Stimulated activated CD4-positive, alpha-beta T cell treated with anti-CD3 and anti-CD28 coated beads, Interleukin-2, amount 100 ng/mL, for 4 hours (primary cell): Measurements from ENCODE around the gene IQGAP2.

Source experiments
- DNase-seq: peaks from one replicate; pipeline ENCODE4 v3.0.0-alpha.2; 2020; ENCODE audit warnings: low read depth

The IQGAP2 gene

DNA sequence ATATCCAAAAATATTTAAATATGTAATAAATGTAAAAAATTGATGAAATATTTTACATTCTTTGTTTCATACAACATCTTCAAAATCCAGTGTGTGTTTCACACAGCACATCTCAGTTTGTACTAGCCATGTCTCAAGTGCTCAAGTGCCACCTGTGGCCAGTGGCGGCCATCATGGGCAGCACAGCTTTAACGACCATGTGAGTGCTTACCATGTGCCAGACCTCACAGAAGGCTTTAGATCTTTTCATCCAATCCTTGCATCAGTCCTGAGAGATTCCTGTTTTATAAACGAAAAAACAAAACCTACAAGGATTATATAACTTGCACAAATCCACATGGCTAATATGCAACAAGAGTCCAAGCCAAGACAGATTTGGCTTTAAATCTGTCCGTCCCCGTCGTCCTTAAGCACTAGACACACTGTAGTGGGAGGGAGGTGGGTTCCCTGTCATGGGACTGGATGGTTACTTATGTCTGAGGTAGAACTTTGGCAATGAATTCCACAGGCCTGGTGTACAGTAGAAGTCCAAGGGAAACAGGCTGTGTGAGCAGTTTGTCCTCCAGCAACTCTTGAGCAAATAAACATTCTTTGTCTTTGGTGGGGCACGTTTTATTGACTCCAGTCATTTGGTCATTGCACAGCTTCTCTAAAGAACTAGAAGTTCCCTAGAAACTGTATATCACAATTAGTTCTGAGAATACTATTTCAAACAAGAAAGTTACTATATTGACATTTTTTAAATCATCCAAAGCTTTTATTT, 287.8 kb downstream of the IQGAP2 start:
- no peak for DNase-seq

DNA sequence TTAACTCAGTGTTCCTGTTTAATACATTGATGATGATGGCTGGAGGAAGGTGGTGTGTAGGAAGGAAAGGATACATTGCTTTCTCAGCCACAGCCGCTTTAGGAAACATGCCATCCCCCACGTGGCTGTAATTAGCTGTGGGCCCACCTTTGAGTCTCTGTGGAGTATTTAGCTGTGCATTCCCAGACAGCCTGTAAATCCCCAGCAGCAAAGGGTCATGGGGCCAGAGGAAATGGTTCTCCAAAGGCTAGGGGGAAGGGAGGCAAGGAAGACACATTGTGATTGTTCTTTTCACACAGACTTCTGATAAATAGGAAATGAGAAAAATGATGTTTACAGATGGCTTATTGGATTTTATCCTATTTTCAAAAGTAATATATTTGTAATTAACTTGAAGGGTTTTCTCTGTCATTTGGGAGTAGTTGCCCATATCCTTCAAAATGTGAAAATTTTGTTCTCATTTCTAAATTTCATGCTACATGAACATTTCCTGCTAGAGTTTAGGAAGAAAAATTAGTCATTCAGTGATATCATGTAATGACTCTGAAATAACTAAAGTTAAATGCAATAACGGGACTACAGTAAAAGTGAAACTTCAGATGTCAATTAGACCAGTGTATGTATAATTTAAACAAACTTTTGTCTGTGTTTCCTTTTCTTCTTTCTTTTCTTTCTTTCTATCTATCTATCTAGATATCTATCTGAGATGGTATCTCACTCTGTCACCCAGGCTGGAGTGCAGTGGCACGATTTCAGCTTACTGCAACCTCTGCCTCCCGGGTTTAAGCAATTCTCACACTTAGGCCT, 288.6 kb downstream of the IQGAP2 start:
- no peak for DNase-seq

DNA sequence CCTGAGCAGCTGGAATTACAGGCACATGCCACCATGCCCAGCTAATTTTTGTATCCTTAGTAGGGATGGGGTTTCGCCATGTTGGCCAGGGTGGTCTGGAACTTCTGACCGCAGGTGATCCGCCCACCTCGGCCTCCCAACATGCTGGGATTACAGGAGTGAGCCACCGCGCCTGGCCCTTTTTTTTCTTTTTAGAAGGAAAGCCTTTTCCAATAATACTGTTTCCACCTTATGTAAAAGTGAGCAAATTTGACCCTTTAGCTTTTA, 289.1 kb downstream of the IQGAP2 start:
- DNase-seq = no peak

DNA sequence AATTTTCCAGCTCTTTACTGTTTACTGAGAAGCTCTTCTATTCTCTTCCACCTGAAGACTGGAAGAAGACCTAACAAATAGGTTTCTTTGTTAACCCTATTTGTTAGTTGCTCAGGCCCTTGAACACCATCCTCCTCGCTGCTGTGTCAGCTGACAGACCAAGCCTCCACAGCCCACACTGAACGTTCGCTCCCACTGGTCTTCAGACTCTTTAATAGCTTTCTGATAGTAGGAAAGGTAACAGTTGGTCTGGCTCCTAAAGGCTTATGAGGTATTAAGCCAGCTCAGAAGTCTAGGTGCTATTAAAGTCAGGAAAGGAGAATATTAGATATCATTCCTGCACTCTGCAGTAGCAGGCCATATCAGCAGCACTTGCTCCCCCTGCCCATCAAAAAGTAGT, 289.6 kb downstream of the IQGAP2 start:
- no peak for DNase-seq

DNA sequence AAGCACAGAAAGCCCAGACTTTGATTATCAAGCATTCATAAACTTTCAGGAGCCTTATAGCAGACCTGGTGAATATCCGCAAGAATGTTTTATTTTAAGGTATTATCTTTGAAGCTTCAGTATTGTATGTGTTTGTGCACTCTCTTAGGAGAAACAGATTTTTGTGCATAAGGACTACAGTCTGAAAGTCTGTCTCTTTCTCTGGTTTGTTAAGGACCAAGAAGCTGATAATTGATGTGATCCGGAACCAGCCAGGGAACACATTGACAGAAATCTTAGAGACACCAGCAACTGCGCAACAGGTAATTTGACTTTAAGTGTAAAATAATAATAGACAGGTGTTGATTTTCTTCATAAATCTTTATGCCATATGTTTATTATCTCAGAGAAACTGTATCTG, 290.1 kb downstream of the IQGAP2 start:
- DNase-seq = no peak

DNA sequence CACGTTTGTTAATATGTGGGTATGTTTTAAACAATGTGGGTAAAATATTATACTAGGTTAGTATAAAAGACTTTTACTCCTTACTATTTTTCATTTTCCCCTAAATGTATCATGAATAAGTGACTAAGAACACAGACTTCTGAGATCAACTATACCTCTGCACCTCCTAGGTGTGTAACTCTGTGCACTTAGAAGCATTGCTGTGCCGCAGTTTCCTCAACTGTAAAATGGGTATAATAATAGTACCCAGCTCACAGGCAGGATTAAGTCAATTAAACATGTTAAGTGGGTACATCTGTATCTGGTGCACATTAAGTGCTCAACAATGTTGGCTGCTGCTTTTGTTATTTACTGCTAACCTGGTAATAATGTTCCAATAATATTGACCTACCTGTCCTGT, 291.2 kb downstream of the IQGAP2 start:
- no peak for DNase-seq

DNA sequence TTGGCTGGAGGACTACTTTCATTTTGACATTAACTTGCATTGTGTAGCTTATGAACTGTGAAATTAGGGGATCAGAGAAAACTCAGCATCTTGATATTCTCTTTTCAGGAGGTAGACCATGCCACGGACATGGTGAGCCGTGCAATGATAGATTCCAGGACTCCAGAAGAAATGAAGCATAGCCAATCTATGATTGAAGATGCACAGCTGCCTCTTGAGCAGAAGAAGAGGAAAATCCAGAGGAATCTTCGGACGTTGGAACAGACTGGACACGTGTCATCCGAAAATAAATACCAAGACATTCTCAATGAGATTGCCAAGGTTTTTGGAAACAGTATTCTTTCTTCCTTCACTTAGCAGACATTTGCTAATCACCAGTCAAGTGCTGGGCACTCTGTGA, 292.3 kb downstream of the IQGAP2 start:
- DNase-seq = no peak

DNA sequence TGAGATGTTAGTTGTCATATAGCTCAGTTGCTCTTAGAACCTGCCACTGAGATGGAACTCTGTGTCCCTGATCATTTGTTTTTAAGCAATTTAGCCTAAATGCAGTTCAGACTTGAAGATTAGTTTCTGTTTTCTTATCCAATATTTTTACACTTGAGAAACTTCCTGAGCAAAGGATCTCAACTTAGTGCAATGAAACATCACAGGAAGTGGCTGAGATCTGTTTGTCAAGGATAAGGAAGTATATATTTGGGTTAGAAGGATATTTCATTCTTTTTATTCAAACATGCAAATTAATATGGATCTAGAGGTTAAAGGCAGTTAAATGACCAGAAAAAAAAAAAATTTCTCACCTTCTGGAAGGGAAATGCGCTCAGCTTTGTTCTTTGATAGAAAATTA, 293.2 kb downstream of the IQGAP2 start:
- no peak for DNase-seq

DNA sequence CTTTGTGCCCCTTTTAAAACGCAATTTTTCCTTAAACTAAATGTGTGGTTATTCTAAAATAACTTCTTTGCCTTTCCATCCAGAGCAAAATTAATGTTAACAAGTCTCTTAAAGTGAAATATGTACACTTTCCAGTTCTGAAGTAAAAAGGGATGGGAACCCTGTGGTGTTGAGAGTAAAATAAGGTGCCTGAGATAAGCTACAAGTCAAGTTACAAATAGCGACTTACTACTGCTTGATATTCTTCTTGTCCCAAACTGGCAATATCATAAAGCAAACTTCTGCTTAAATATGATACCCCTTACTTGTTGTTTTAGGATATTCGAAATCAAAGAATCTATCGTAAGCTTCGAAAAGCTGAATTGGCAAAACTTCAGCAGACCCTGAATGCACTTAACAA, 294.6 kb downstream of the IQGAP2 start:
- no peak for DNase-seq

DNA sequence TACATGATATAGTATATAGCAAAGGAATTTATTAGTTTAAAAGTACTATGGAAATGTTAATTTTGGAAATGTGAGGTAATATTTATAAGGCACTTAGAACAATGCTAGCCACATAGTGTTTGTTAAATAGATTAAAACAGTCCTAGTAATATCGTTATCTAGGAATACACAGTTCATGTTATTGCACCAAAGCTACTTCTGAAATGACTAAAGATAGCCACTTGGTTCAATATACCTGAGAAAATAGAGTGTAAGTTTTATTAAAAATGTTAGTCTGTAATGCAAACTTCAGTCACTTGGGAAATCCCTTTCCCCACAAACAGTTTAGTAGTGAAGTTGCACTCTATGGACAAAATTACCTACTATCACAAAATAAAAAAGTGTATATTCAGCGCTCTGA, 297.5 kb downstream of the IQGAP2 start:
- DNase-seq = no peak

DNA sequence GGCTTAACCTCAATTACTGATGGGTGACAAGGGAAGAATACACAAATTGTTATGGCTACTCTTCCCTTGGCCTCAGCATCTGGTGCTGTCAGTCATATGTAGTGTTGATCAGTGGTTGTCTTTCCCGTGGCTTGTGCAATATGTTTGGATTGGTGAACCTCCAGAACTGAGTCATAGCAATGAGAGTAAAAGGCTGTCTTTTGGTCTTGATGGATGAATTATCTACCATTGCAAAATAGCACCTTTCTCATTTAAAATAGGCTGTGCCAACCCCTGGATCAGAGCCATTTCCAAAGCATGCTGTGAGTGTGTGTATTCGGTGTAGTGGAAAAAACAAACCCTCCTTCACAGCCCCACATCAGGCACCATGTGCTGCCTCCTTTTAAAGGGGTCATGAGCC, 298.2 kb downstream of the IQGAP2 start:
- no peak for DNase-seq

DNA sequence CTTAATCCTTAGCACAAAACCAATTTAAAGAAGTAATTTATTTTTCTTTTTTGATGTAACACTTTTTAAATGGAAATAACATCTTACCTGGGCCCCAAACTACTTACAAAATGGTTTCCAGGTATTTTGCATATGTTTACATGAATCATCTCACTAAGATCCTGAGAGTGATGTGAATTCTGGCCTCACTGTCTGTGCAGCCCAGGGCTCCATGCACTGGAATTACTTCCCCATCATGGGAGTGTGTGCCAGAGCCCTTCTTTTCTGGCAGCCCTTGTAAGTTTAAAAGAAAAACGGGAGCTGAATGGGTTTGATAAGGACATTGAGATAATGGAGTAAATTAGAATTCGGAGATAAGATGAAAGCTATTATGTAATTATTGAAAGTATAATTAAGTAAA, 300.6 kb downstream of the IQGAP2 start:
- DNase-seq = no peak

DNA sequence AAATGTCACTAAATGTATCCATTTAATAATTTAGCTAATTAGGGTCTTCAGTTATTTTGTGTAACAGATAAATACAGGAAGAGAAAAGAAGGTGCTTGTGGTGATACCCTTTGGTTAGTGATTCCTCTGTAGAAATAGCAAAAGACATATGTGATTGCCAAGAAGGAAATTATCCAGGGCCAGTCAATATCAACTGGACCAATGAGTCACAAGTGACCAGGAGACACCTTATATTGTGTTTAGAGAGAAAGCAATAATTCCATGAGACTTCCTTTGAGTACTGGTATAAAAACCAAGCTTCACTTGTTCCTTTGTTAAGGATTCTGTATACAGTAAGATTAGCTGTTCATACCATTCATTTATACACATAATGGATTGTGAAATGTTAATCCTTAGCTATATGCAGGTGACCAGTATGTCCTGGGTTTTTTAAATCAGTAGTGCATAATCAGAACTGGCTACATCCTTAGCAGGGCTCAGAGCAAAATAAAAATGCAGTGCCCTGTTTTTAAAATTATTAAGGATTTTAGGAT, 301.1 kb downstream of the IQGAP2 start:
- DNase-seq = no peak

DNA sequence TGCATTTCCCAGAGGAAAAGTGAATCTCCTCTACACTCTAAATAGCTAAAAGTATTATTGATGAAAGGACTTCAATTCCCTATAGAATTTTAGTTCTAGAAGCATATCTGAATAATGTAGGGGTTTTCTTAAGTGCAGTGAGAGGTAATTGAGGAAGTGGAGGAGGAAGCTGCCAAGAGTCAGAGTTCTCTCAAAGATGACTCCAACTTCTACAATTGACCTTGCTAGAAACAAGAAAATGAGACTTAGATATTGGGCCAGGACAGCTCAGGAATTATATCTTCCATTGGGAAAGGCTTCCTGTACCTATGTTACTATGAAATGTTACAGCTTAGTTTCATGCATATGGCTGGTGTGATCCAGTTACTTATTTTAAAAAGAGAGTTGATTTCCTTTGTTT, 302.5 kb downstream of the IQGAP2 start:
- DNase-seq = no peak

DNA sequence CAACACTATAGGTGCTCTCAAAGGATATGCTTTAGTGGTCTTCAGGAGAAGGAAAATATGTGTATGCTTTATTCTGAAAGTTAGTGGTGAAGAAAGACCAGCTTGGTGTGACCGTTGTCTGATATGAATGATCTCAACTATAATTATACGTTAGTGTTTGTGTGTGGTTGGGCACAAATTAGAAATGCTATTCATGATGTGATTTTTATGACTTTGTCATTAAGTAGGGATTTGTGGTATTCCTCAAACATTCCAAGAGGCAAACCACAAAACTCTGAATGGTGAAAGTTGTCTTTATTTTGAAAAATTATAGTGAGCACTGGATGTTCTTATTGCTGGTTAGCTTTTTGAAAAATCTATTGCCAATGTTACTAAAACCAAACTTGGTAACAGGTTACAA, 306.7 kb downstream of the IQGAP2 start:
- no peak for DNase-seq

DNA sequence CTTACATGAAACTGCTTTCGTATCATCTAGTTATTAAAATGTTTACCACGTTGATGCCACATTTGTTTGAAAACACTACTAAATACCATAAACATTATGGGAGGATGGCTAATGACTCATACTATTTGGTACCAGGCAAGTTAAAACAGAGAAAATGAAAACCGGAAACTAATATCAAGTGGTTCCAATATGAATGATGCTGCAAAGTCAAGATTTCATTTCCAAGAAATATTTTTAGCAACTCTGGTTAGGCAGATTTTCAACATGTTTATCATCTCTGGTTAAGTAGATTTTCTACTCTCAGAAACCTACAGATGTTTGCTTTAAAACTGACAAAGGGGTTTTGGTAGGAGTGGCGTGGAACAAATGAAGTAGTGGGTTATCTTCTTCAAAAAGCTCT, 307.9 kb downstream of the IQGAP2 start:
- DNase-seq = no peak

DNA sequence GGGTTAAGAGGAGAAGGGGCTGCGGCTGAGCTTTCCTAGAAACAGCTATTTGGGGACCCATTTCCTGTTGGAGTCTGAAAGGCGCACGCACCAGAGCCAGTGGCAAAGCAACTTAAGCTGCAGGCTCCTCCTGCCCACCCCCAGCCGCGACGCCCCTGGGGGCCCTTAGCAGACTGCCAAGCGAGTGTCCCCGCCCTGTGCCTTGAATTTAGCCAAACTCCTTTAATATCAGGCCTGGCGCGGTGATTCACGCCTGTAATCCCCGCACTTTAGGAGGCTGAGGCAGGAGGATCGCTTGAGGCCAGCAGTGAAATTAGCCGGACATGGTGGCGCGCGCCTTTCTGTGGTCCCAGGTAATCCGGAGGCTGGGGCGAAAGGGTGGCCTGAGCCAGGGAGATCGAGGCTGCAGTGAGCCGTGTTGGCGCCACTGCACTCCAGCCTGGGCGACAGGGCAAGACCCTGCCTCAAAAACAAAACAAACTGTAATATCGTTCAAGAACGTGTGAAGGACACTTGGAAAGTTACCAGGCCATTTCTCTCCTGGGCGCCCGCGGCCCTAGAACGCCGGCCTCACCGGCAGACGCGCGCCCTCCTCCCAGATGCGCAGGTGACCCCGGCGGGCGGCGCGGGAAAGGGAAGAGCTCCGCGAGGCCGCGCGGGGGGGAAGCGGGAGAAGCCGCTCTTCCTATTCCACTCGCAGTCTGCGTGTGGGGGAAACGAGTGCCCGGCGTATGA, 311.8 kb downstream of the IQGAP2 start:
- DNase-seq = no peak

DNA sequence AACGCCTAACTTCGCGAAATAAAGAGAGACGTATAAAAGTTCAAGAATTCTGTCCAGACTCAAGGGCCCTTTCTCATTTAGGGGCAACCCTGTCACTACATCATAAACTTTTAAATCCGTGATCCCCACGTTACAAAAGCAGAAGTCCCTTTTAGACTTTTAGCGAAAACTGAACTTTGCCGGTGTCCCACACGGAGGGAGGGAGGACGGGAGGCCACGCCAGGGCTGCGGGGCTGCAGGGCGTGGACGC, 312.3 kb downstream of the IQGAP2 start:
- DNase-seq = no peak

DNA sequence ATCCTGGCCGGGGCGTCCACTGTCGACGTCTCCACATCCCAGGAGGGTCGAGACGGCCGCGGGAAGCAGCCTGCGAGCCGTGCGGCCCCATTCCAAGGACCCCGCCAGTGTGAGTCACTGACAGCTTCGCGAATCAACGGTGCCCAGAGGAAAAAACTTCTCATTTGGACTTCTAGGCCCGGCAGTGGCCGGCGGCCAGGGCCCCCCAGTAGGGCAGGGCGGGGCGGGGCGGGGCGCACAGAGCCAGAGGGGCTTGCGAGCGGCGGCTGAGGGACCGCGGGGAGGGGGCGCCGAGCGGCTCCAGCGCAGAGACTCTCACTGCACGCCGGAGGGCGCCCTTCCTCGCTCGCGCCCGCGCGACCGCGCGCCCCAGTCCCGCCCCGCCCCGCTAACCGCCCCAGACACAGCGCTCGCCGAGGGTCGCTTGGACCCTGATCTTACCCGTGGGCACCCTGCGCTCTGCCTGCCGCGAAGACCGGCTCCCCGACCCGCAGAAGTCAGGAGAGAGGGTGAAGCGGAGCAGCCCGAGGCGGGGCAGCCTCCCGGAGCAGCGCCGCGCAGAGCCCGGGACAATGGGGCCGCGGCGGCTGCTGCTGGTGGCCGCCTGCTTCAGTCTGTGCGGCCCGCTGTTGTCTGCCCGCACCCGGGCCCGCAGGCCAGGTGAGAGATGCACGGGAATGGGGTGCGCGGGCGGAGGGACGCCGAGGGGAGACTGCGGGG, 312.8 kb downstream of the IQGAP2 start, which contains the start of gene F2R:
F2R (plus strand) TSS at position 391 of the 720 bp plus-strand sequence; CDS start at position 573, 182 bp downstream.
- peak; percentile 21 for DNase-seq

DNA sequence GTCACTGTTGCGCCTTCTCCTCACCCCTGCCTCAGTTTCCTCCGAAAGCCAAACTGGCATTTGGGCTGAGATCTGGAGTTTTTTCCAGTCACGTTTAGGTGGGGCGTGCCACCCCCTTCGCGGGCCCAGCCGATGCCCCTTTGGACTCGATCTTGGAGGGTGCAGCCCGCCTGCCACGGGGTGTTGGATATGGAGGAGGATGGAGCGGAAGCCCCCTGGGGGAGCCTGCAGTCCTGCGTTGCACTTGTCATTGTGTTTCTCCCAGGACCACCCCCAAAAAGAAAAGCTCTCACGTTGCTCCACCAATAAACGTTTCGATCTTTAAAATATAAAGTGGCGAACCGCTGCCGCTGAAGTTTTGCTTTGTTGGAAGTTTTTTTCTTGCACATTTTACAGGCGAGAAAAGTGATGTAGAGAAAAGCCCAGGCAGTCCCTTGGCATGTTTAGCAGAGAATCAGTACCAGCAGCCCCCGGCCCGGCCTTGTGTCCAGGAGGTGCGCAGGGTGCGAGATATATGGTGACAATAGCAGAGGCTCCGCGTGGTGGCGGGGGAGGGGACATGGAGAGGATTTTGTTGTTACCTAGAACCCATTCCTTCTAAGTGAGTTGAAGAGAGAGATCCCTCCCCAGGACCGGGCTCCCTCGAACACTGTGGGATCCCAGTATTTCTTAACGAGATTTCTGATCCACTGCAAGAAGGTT, 313.5 kb downstream of the IQGAP2 start:
- DNase-seq = no peak

DNA sequence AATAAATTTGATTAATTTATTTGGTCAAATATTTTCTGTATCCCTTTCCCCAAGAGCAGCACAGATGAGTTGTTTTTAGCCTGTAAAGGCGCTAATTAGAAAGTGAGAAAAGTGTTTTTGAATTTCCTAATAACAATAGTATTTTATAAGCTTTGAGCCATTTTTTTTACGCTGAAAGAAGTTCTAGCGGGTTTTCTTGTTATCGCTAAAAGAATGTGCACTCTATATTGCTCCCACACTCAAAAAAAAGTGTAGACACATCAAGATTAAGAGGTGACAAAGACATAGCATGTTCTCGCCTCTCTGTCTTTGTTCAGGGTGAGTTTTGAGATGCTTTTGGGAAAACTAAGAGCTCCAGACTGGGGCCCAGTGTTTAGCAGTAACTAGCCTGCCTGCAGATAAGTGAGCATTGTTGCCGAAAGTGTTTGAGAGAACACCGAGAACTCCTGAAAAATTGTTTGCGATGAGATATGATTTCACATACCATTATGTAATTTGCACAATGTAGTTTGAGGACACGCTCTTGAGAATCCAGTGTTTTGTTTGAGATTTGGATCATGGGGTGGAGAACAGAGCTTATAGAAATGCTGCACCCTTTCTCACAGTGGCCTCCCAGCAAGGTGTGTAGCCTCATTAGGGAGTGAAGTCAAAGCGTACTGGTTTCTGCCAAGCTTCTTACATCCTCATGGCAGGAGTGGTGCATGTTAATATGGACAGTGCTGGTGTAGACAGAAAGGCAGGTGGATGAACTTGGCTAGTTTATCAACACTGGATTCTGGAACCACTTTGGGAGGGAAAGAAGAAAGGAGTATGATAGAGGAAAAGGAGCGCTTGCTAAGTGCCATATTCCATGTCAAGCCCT, 314.4 kb downstream of the IQGAP2 start:
- no peak for DNase-seq
